ENCODE measurements around the gene LUZP1.

The LUZP1 gene

DNA sequence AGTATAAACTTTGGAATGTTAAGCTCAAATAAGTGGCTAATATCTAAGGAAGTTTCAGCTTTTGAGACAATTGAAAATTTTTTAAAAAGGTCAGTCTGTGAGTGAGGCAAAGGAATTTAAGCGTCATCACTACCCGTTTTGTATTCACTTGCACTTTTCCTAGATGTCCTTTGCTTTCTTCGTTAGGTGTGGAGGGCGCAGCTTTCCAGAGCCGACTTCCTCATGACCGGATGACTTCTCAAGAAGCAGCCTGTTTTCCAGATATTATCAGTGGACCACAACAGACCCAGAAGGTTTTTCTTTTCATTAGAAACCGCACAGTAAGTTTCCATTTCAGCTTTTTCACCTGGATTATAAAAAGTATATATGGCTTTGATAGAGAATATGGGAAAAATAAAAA, 118.5 kb downstream of the LUZP1 start:
- H3K9ac ChIP-seq (ENCODE audit: low read length): no peak overlapping the region
- H3K9me3 ChIP-seq (ENCODE audit: control insufficient read depth, insufficient read depth, low read depth, low read length): no peaks in the 10 kb centered on the region
- peaks cover 2% of the 10 kb centered on the region; the same call in 1 of the 2 replicates for H3K4me1 ChIP-seq (ENCODE audit: control insufficient read depth, insufficient read depth, low read length)
- H3K4me3 ChIP-seq (ENCODE audit: low read depth, low read length): no peak overlapping the region
- H3K27ac ChIP-seq (ENCODE audit: low read depth, low read length): no peak overlapping the region
- H3K36me3 ChIP-seq (ENCODE audit: control insufficient read depth, insufficient read depth, low read length): peaks cover 62% of the 10 kb centered on the region
- no peaks in the 10 kb centered on the region for H3K27me3 ChIP-seq (ENCODE audit: control insufficient read depth, insufficient read depth, low read length)

DNA sequence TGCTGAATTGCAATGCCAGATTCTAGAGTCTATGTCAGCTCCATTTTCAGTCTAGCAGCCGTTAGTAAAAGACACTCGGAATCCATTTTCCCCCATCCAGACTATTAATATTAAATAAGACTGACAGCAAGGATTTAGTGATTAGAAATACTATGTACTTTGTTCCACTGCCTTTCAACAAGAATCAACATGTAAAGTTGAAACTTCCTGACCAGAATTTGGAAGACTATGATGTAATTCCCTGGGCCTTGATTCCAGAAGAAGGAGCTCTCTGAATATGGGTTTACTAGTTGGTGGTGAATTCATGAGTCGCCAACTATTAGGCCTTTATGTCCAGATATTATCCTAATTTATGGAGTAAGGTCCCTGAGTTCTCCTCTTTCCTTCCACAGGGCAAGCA, 124.6 kb downstream of the LUZP1 start:
- Histone ChIP-seq H3K36me3 (ENCODE audit: control insufficient read depth, insufficient read depth, low read length) (peaks cover 27% of the 10 kb centered on the region; the same call in 1 of the 2 replicates), H3K9me3 (ENCODE audit: control insufficient read depth, insufficient read depth, low read depth, low read length) (no peaks in the 10 kb centered on the region), H3K9ac (ENCODE audit: low read length) (no peak overlapping the region), H3K27ac (ENCODE audit: low read depth, low read length) (no peak overlapping the region), H3K4me3 (ENCODE audit: low read depth, low read length) (no peak overlapping the region), H3K4me1 (ENCODE audit: control insufficient read depth, insufficient read depth, low read length) (peaks cover 8% of the 10 kb centered on the region; the same call in 1 of the 2 replicates), H3K27me3 (ENCODE audit: control insufficient read depth, insufficient read depth, low read length) (no peaks in the 10 kb centered on the region)

DNA sequence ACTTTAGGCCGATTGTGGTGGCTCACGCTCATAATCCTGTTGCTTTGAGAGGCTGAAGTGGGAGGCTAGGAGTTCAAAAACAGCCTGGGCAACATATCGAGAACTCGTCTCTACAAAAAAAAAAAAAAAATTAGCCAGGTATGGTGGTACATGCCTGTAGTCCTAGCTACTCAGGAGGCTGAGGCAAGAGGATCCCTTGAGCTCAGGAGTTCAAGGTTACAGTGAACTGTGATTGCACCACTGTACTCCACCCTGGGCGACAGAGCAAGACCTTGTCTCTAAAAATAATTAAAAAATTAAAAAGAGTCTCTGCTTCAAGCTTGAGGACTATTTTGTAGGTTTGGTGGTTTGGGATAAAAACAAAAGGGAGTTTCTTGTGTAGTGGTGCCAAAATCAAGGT, 128.1 kb downstream of the LUZP1 start:
- peaks cover 18% of the 10 kb centered on the region; the same call in 1 of the 2 replicates for H3K4me1 ChIP-seq (ENCODE audit: control insufficient read depth, insufficient read depth, low read length)
- H3K27ac ChIP-seq (ENCODE audit: low read depth, low read length): no peak overlapping the region
- H3K9me3 ChIP-seq (ENCODE audit: control insufficient read depth, insufficient read depth, low read depth, low read length): no peaks in the 10 kb centered on the region
- H3K4me3 ChIP-seq (ENCODE audit: low read depth, low read length): no peak overlapping the region
- H3K9ac ChIP-seq (ENCODE audit: low read length): no peak overlapping the region
- peaks cover 15% of the 10 kb centered on the region; the same call in 1 of the 2 replicates for H3K36me3 ChIP-seq (ENCODE audit: control insufficient read depth, insufficient read depth, low read length)
- H3K27me3 ChIP-seq (ENCODE audit: control insufficient read depth, insufficient read depth, low read length): no peaks in the 10 kb centered on the region

GRCh38 chr1:23039308-23039826, 129.3 kb downstream of the LUZP1 start:
- H3K9ac ChIP-seq (ENCODE audit: low read length): no peak overlapping the region
- H3K36me3 ChIP-seq (ENCODE audit: control insufficient read depth, insufficient read depth, low read length): peaks cover 8% of the 10 kb centered on the region; the same call in 1 of the 2 replicates
- no peak overlapping the region for H3K4me3 ChIP-seq (ENCODE audit: low read depth, low read length)
- no peak overlapping the region for H3K27ac ChIP-seq (ENCODE audit: low read depth, low read length)
- no peaks in the 10 kb centered on the region for H3K27me3 ChIP-seq (ENCODE audit: control insufficient read depth, insufficient read depth, low read length)
- H3K9me3 ChIP-seq (ENCODE audit: control insufficient read depth, insufficient read depth, low read depth, low read length): no peaks in the 10 kb centered on the region
- peaks cover 20% of the 10 kb centered on the region; the same call in 1 of the 2 replicates for H3K4me1 ChIP-seq (ENCODE audit: control insufficient read depth, insufficient read depth, low read length)

DNA sequence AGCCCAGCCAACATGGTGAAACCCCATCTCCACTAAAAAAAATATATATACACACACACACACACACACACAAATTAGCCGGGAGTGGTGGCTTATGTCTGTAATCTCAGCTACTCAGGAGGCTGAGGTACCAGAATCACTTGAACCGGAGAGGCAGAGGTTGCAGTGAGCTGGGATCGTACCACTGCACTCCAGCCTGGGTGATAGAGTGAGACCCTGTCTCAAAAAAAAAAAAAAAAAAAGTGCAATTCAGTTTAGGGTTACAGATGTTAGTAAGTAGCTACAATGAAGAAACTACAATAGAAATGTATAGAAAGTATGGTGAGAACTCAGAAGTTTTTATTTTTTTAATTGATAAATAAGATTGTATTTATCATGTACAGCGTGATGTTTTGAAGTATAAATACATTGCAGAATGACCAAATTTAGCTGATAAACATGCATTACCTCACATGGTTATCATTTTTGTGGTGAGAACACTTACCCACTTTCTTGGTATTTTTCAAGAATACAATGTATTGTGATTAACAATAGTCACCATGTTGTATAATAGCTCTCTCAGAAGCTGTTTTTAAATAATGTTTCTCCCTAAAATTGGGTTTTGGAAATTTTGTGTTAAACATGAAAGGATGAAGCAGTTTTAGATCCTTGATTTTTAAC, 131.4 kb downstream of the LUZP1 start:
- H3K4me1 ChIP-seq (ENCODE audit: control insufficient read depth, insufficient read depth, low read length): peaks cover 20% of the 10 kb centered on the region; the same call in 1 of the 2 replicates
- H3K9ac ChIP-seq (ENCODE audit: low read length): no peak overlapping the region

GRCh38 chr1:23035823-23036452, 132.7 kb downstream of the LUZP1 start:
- Histone ChIP-seq H3K4me1 (ENCODE audit: control insufficient read depth, insufficient read depth, low read length) (peaks cover 20% of the 10 kb centered on the region; the same call in 1 of the 2 replicates), H3K27ac (ENCODE audit: low read depth, low read length) (no peak overlapping the region)

More for the DNA sequence above, 131.4 kb downstream of the LUZP1 start:
- Histone ChIP-seq H3K27ac (ENCODE audit: low read depth, low read length) (no peak overlapping the region), H3K4me3 (ENCODE audit: low read depth, low read length) (no peak overlapping the region), H3K36me3 (ENCODE audit: control insufficient read depth, insufficient read depth, low read length) (0 out of 2 replicates have a peak, but pooled peaks cover 8% of the 10 kb centered on the region), H3K27me3 (ENCODE audit: control insufficient read depth, insufficient read depth, low read length) (no peaks in the 10 kb centered on the region), H3K9me3 (ENCODE audit: control insufficient read depth, insufficient read depth, low read depth, low read length) (no peaks in the 10 kb centered on the region)

More at GRCh38 chr1:23035823-23036452, 132.7 kb downstream of the LUZP1 start:
- Histone ChIP-seq H3K9ac (ENCODE audit: low read length) (no peak overlapping the region), H3K4me3 (ENCODE audit: low read depth, low read length) (no peak overlapping the region), H3K27me3 (ENCODE audit: control insufficient read depth, insufficient read depth, low read length) (no peaks in the 10 kb centered on the region), H3K9me3 (ENCODE audit: control insufficient read depth, insufficient read depth, low read depth, low read length) (no peaks in the 10 kb centered on the region), H3K36me3 (ENCODE audit: control insufficient read depth, insufficient read depth, low read length) (0 out of 2 replicates have a peak, but pooled peaks cover 8% of the 10 kb centered on the region)

Data from HUES6 (cell line).